Uterus (tissue), 2 donors: ENCODE measurements around the gene SPATA46.

Source experiments
- CTCF ChIP-seq, 4 experiments: fragments of 200-600 bp in 2 of 4; fragments of 450-650 bp in 2 of 4; sonication (generic) in 2 of 4; IDR thresholded peaks; one replicate each; pipeline ENCODE4 v1.5.1; 2016 to 2019; ENCODE audit warnings: antibody characterized with exemption in 4 of 4, mild to moderate bottlenecking in 2 of 4, moderate library complexity in 1 of 4
- POLR2A ChIP-seq, 2 donors: fragments of 450-650 bp; IDR thresholded peaks; one replicate each; pipeline ENCODE4 v1.6.1; 2016; ENCODE audit warnings: antibody characterized with exemption in 2 of 2, mild to moderate bottlenecking in 1 of 2, moderate library complexity in 1 of 2

- TF ChIP-seq POLR2A (IDR thresholded peaks at IDR 0.05) (no peak), CTCF (IDR thresholded peaks at IDR 0.05) (no peak)
Measured at GRCh38 chr1:162416215-162416614, 39.6 kb upstream of the SPATA46 start.
